LNCAP (cell line): ENCODE measurements around the gene MAML2.

Experiments used
- TF ChIP-seq, protein P1 (sequence below): fragments of 450-650 bp; IDR thresholded peaks from 2 replicates; pipeline ENCODE4 v1.5.1; 2017; ENCODE audit warnings: mild to moderate bottlenecking

The MAML2 gene

DNA sequence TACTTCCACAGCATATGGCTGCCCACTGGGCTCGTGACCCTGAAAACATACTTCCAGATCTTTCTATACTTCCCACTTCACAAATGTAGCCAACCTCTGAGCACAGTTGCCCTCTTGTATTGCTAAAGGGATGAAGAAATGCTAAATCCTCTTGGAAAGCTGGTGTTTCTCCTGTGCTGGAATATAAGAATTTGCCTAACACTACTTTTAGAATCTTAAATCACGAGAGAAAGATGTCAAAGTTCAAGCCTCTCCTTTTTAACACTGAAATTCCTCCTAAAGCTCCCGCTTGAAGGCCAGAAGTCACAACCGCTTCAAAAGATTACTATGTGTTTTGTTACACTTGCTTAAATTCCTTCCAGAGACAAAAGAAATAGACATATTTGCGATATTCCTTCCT is 21.9 kb downstream of the MAML2 start:
- TF ChIP-seq, protein P1, sequence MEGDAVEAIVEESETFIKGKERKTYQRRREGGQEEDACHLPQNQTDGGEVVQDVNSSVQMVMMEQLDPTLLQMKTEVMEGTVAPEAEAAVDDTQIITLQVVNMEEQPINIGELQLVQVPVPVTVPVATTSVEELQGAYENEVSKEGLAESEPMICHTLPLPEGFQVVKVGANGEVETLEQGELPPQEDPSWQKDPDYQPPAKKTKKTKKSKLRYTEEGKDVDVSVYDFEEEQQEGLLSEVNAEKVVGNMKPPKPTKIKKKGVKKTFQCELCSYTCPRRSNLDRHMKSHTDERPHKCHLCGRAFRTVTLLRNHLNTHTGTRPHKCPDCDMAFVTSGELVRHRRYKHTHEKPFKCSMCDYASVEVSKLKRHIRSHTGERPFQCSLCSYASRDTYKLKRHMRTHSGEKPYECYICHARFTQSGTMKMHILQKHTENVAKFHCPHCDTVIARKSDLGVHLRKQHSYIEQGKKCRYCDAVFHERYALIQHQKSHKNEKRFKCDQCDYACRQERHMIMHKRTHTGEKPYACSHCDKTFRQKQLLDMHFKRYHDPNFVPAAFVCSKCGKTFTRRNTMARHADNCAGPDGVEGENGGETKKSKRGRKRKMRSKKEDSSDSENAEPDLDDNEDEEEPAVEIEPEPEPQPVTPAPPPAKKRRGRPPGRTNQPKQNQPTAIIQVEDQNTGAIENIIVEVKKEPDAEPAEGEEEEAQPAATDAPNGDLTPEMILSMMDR, result no peak

DNA sequence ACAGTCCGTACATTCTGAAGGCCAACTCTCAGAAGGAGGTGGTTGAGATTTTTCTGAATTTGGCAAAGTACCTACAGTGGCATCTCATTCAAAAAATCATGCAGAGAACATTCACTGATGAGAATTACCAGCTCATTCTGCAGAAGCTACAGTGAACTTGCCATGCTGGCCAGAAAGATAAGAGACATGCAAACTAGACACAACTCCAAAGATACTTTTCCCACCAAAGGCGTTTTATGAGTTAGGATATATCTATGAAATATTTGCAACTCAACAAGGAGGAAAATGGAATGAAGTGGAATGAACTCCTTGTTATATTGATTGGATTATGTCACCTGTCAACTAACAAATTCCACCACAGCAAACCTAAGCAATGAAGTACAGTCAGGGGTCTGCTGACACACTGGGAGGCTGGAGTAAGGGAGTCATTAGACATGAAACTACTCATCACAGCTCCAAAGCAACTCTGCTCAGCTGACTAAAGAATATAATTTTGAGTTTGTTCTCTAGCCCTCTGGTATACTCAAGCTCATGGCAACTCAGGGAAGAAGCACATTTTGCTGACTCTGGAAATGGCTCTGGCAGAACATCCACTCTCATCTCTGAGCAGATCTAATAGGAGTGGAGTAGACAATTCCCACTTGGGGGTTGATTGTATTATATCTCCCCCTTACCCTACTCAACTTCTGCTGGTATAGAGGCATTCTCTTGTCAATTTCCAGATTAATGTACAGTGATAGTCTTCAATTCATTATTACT is 22.9 kb downstream of the MAML2 start:
- TF ChIP-seq, protein P1, result no peak

DNA sequence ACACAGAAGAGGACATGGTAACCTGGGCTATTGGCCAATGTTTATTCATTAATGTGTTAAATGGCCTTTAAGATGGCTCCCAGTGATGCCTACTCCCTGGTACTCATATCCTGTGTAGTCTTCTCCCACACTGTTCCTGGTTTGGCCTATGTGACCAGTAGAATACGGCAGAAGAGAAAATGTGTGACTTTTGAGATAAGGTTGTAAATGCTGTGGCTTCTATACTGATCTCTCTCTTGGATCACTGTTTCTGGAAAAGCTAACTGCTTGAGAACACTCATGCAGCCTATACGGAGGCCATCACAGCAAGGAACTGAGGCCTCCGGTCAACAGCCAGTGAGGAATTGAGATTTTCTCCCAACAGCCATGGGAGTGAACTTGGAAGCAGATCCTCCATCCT is 24.1 kb downstream of the MAML2 start:
- TF ChIP-seq, protein P1, result no peak

DNA sequence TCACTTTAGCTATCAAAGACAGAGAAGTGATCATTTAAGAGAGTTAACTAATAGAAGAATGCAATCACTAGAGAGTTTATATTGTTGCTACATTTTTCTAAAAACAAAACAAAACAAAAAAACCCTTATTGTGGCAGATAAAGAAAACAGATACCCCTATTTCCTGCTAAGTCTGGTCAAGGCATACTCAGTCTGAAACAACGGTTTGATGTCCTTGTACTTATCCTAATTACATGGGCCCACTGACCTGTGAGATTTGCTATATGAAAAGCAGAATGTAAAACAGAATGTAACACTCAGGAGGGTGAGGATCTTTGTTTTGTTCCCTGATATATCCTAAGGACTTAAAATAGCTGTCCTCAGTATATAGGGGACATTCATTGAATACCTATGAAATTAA is 24.6 kb downstream of the MAML2 start:
- TF ChIP-seq, protein P1, result no peak

DNA sequence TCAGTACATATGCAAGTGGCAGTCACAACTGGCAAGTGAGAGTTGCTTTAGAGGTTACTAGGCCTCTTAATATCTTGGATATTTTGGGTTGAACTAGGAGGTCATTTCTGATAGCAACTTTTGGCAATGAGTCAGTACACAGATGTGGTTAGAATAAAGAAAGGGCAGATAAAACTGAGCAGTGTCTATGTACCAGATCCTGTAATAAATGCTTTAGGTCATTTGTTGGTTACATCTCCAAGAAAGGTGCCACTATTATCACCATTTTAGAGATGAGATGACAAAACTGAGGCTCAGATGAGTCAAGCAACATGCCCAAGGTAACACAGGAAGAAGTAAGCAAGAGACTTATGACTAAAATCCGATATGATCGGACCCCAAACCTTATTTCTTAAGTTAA is 25.0 kb downstream of the MAML2 start:
- TF ChIP-seq, protein P1, result no peak

DNA sequence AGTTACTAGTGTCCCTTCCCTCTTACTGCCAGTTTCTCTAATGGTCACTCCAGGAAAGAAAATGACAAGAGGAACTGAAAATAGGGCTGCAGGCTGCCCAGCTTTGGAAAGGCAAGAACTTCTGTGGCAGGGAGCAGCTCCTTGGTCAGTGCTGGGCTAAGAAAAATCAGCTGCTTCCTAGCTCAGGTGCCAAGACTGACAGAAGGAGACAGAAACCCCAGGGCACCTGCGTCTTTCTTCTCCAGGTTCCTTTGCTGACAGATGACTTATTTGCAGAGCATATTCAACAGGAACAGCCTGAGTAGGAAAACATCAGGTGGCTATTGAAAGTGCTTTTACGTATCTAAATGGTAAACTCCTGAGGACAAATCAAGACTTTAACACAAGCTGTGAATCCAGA is 25.4 kb downstream of the MAML2 start:
- TF ChIP-seq, protein P1, result no peak

DNA sequence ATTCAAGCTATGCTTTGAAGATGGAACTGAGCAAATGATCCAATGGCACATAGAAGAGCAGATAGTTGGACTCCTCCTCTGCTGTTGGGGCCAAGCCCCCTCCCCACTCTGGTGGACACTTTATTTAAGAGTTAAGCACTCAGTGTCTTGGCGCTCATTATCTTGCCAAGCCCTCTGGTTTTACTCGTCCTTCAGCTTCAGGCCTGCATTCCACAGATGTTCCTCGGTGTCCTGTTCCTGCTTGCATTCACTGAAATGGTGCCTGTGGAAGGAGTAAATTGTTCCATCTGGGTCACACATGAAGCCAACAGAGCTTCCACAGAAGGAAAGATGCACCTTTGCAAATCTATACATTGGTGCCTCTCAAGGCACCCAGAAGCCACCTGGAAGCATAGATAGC is 26.1 kb downstream of the MAML2 start:
- TF ChIP-seq, protein P1, result no peak

DNA sequence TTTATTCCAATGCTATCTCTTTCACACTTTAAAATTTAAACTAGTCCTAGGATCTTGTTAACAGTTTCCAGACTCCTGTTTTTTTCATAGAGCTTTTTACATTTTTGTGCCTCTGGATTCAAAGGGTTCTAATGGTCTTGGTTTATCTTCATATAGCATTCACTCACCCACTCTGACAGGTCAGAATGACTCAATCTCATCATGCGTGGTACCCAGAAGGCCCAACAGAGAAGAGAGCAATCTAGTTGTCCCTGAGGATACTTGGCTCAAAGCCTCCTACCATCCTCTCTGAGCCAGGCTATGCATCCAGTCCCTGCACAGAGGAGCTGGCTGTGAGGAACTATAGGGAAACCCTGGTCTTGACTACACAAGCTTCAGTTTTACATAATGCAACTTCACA is 27.5 kb downstream of the MAML2 start:
- TF ChIP-seq, protein P1, result no peak
